Gastroesophageal sphincter (tissue), 3 donors: ENCODE data around the gene MORF4L1.

Experiments used
- CTCF ChIP-seq, 4 experiments: fragments of 200-600 bp in 2 of 4; fragments of 450-650 bp in 2 of 4; sonication (generic) in 1 of 4; IDR thresholded peaks; one replicate each; pipeline ENCODE4 v1.5.1; 2017 to 2019; ENCODE audit warnings: antibody characterized with exemption in 4 of 4, mild to moderate bottlenecking in 2 of 4, moderate library complexity in 2 of 4
- EP300 ChIP-seq: sonication (generic); formaldehyde crosslinking; IDR thresholded peaks from one replicate; pipeline ENCODE4 v1.6.1; 2017; ENCODE audit warnings: antibody characterized with exemption, mild to moderate bottlenecking
- POLR2A ChIP-seq, 2 donors: fragments of 450-650 bp; IDR thresholded peaks; one replicate each; pipeline ENCODE4 v1.6.1; 2017; ENCODE audit warnings: antibody characterized with exemption in 2 of 2, mild to moderate bottlenecking in 2 of 2, moderate library complexity in 1 of 2
- POLR2AphosphoS5 ChIP-seq: sonication (generic); formaldehyde crosslinking; IDR thresholded peaks from one replicate; pipeline ENCODE4 v1.6.1; 2017; ENCODE audit warnings: antibody characterized with exemption

DNA sequence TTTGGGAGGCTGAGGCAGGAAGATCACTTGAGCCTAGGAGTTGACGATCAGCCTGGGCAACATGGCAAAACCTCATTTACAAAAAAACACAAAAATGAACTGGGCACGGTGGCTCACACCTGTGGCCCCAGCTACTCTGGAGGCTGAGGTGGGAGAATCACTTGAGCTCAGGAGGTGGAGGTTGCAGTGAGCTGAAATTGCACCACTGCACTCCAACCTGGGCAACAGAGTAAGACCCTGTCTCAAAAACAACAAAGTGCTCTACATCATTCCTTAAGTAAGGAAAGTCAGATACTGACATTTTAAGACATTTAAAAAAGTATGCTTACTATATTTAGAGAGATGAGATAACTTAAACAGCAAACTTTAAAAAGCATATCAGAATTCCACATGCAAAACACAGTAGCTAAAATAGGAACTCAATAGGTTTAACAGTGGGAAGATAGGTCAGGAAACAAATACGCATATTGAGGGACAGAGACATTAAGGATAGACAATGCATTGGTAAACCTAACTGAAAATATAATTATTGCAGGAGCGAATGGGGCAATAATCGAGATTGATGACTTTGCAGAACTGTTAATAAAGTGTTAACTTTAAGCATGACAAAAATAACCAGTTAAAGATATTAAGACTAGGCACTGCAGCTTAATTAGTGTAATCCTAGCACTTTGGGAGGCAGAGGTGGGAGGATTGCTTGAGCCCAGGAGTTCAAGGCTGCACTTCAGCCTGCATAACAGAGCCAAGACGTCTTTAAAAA, 32.1 kb downstream of the MORF4L1 start:
- TF ChIP-seq CTCF (IDR thresholded peaks at IDR 0.05) (no peak), EP300 (no peak), POLR2A (IDR thresholded peaks at IDR 0.05) (no peak), POLR2AphosphoS5 (no peak)
